Psoas muscle (tissue), 8 donors: Measurements from ENCODE around the gene TACR2. TPM values are rescaled to one million over a fixed set of nuclear protein-coding genes. Genes with fewer than 3 reads are reported as not detected.

Source experiments
- ATAC-seq, 4 donors: fragments of 200-7000 bp; cut with Tn5 transposase; one replicate each; pipeline ENCODE4 v1.9.1; 2020; ENCODE audit warnings: moderate library complexity in 3 of 4, mild to moderate bottlenecking in 2 of 4
- DNase-seq, 2 donors: peaks; one replicate each; pipeline ENCODE4 v3.0.0-alpha.2; 2020
- H3K27ac ChIP-seq: fragments of 200-600 bp; one replicate; pipeline ENCODE4 v1.8.0; 2022
- H3K27me3 ChIP-seq, 3 donors: fragments of 200-600 bp in 1 of 3; one replicate each; pipeline versions ENCODE4 v1.6.1 to v1.8.0; 2013 to 2022; ENCODE audit warnings: low read length in 2 of 3, mild to moderate bottlenecking in 2 of 3, moderate library complexity in 1 of 3; ENCODE audit not compliant: insufficient read depth in 3 of 3
- H3K36me3 ChIP-seq, 2 donors: fragments of 200-600 bp in 1 of 2; one replicate each; pipeline versions ENCODE4 v1.6.1 to v1.8.0; 2013 to 2022; ENCODE audit warnings: low read depth in 1 of 2, mild to moderate bottlenecking in 1 of 2, moderate library complexity in 1 of 2; ENCODE audit not compliant: insufficient read depth in 1 of 2
- H3K4me1 ChIP-seq: fragments of 200-600 bp; one replicate; pipeline ENCODE4 v1.8.0; 2022
- H3K4me3 ChIP-seq: fragments of 200-600 bp; one replicate; pipeline ENCODE4 v1.8.0; 2022; ENCODE audit warnings: mild to moderate bottlenecking
- H3K9me3 ChIP-seq: fragments of 200-600 bp; one replicate; pipeline ENCODE4 v1.8.0; 2022
- WGBS, 3 donors: extraction: QIAGEN DNeasy Blood & Tissue Kit; methylation state at CpG; one replicate each; pipeline versions ENCODE4 v1.1.6 to v1.1.7; 2013; 5-methylcytosine and 5-hydroxymethylcytosine counted together
- intact Hi-C, 2 donors: fragments of 100-400 bp; cut with DNase I; formaldehyde crosslinking; loops; one replicate each; pipeline versions ENCODE4 v1.11.0 to v1.14.2; 2022
- long read RNA-seq, 2 donors: library from polyadenylated mRNA; unstranded; transcript quantifications; one replicate each; pipeline ENCODE4 v2.0.0, GENCODE V29; 2021
- polyA plus RNA-seq, 3 donors: library from polyadenylated mRNA; stranded (reverse); fragments of 200-250 nt; gene quantifications; one replicate each; pipeline ENCODE4 v1.2.3, GENCODE V29; 2013
- total RNA-seq, 4 donors: library from RNA; stranded (reverse); fragmentation: NEBNext Ultra II Directional in 2 of 4; extraction: Animal tissue kit (Norgen Biotek cat#: 25700) in 2 of 4; gene quantifications; one replicate each; pipeline versions ENCODE4 v1.2.1 to v1.2.4, GENCODE V29; 2021 to 2023
- TF ChIP-seq, protein P1 (sequence below): fragments of 200-600 bp; IDR thresholded peaks from one replicate; pipeline ENCODE4 v1.8.0; 2022; ENCODE audit warnings: antibody characterized with exemption
- donor health status: healthy with polysubstance abuse.
- donor health status: DM: no; HTN: no; CAD: no; lungs with moderate emphysema.
- donor health status: Bipolar disorder and iron deficiency.
- donor health status: healthy.
- donor health status: DM: yes; HTN: yes; CAD: no.
- donor health status: DM: no; HTN: no; CAD: no.
- donor health status: DM: no; HTN: no; CAD: no.
- donor health status: DM: yes; HTN: yes; CAD: no.

TACR2 gene
- total RNA-seq (under 1 TPM; 0.21 to 0.46 (median 0.23) TPM), polyA plus RNA-seq (under 1 TPM; 0.25 to 0.61 (median 0.31) TPM)
- long read RNA-seq, donor 1, partial matches to known transcripts: 0 of 1 reads
- long read RNA-seq, donor 1, other reads (novel, unspliced or antisense): 1 of 1 reads
- long read RNA-seq, donor 2, partial matches to known transcripts: 0 of 3 reads
- long read RNA-seq, donor 2, other reads (novel, unspliced or antisense): 1 of 3 reads

DNA sequence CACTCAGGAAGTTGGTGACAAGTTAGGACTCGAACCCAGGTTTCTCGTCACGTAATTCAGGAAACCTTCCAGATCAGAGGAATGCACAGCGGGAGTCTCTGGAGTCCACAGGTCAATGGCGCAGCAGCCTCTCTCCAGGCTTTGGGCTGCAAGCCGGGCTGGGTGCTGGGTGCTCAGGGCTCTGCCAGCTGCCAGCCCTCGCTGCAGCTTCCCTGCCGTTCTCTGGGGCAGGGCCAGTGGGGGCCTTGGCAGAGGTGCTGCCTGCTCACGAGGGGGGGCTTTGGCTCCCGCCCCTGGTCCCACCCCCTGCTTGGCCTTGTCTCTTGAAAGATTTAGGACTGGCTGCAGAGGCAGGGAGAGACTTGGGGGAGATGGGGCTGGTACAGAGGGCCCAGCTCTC lies at the start of gene TACR2:
Gene TACR2, minus strand, starts transcription at position 224 of the 400 bp plus-strand sequence. CDS start 595 bp downstream, outside the sequence.
- Histone ChIP-seq H3K27ac (no peak within 1 kb of the TSS), H3K4me1 (peaks cover 3% of the 10 kb centered on the region), H3K27me3 (no peaks in the 10 kb centered on the region), H3K9me3 (no peaks in the 10 kb centered on the region), H3K4me3 (no peak within 1 kb of the TSS), H3K36me3 (no peaks in the 10 kb centered on the region)
- DNase-seq: peak in 1 of 2 donors; percentile 39
- TF ChIP-seq, protein P1, sequence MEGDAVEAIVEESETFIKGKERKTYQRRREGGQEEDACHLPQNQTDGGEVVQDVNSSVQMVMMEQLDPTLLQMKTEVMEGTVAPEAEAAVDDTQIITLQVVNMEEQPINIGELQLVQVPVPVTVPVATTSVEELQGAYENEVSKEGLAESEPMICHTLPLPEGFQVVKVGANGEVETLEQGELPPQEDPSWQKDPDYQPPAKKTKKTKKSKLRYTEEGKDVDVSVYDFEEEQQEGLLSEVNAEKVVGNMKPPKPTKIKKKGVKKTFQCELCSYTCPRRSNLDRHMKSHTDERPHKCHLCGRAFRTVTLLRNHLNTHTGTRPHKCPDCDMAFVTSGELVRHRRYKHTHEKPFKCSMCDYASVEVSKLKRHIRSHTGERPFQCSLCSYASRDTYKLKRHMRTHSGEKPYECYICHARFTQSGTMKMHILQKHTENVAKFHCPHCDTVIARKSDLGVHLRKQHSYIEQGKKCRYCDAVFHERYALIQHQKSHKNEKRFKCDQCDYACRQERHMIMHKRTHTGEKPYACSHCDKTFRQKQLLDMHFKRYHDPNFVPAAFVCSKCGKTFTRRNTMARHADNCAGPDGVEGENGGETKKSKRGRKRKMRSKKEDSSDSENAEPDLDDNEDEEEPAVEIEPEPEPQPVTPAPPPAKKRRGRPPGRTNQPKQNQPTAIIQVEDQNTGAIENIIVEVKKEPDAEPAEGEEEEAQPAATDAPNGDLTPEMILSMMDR: no peak
- no peak for ATAC-seq
- intact Hi-C loops: loop anchor here in 1 of 2 donors (5.0 kb wide), 1 partner anchor 221 kb away; no protein-coding TSS in a partner anchor
- 27 to 40% (median 33%) methylated on average over 10 of the region's 10 CpGs for WGBS, 3 donors

DNA sequence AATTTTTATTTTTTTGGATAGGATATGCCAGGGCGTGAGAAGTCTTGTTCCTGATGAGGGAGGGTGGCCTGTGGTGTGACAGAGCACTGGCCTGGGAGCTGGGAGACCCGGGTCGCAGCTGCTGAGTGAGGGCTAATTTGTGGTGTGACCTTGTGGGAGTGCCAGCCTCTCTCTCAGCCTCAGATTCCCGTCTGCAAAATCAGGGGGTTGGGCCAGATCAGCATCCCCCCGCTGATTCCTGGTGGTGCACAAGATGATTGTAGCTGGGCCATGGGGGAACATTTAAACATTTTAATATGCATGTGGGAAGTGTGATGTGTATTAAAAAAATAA lies 49.4 kb upstream of the TACR2 start:
- DNase-seq (no peak), ATAC-seq (no peak)
- Histone ChIP-seq H3K27ac (peak overlapping the region; percentile 87), H3K4me3 (no peak overlapping the region), H3K4me1 (peaks cover 68% of the 10 kb centered on the region), H3K27me3 (no peaks in the 10 kb centered on the region), H3K36me3 (no peaks in the 10 kb centered on the region), H3K9me3 (no peaks in the 10 kb centered on the region)
- TF ChIP-seq, protein P1: no peak
- WGBS, 3 donors: 16 to 43% (median 35%) methylated on average over 5 of the region's 5 CpGs
- intact Hi-C loops: no loop called here

DNA sequence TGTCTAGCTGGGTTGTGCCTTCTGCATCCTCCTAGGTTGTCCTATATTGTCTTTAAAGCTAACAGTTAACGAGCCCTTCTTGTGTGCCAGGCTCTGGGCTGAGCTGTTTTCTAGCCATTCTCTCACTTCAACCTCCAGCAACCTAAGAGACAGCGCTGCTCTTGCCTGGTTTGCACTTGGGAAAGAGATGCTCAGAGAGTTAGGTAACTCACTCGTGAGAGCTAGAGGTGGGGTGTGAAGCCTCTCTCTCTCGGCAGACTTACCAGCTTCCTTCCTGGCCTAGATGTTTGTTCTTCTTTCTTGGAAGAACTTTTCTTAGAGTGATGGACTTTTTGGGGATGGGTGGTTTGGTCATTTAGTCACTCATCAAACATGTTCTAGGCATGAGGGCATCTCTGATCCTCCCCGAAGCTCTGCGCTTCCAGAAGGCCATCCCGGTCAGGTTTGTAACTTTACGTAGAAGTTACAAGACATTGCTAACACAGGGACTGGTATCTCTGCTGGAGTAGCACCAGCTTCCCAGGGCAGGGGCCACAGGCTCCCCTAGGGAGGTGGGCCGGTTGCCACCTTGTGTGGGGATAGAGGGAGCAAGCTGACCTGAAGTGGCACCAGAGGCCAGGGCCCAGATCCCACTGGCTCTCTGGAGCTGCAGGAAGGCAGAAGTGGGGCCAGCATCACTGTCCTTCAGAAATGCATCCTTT lies 48.9 kb upstream of the TACR2 start:
- Histone ChIP-seq H3K4me1 (peaks cover 67% of the 10 kb centered on the region), H3K27me3 (no peaks in the 10 kb centered on the region), H3K36me3 (no peaks in the 10 kb centered on the region), H3K9me3 (no peaks in the 10 kb centered on the region), H3K27ac (peak overlapping the region; percentile 87), H3K4me3 (no peak overlapping the region)
- TF ChIP-seq, protein P1: no peak
- WGBS, 3 donors: 59 to 83% (median 74%) methylated on average over 9 of the region's 9 CpGs
- peak in 1 of 4 donors; percentile 5 for ATAC-seq
- no peak for DNase-seq
- intact Hi-C loops: no loop called here

DNA sequence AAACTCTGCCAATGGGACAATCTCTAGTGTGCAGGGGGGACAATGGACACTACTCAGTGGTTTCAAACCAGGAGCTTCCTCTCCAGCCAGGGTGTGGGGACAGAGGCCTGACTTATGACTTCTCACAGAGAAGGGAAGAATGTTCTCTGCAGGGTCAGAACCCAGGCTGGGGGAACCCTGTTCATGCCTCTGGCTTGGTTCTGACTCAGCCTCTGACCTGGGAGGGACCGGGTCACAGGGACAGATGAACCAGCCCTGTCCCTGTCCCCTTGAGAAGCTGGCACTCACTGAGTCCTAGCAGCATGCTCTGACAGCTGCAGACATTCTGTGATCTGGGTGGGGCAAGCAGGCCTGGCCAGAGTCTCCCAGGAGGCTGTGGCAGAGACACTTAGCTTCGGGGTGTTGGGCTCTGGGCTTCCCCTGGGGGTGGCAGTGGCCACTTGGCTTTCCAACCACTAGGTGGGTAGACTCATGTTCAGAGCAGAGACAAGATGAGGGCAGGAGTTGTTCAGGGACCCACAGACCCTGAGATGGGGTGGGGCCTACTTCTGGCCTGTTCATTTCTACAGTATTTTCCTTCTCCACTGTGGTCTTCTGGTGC lies 48.2 kb upstream of the TACR2 start:
- ATAC-seq (peak; percentile 88 to 96 (median 94)), DNase-seq (peak; percentile 59 to 89)
- intact Hi-C loops: no loop called here
- Histone ChIP-seq H3K4me1 (peaks cover 73% of the 10 kb centered on the region), H3K27ac (peak overlapping the region; percentile 87), H3K4me3 (no peak overlapping the region), H3K9me3 (no peaks in the 10 kb centered on the region), H3K36me3 (no peaks in the 10 kb centered on the region), H3K27me3 (no peaks in the 10 kb centered on the region)
- TF ChIP-seq, protein P1: no peak
- 3 to 25% (median 9%) methylated on average over 2 of the region's 2 CpGs for WGBS, 3 donors
